Measurements from ENCODE around the gene MYO18B. TPM values are rescaled to one million over a fixed set of nuclear protein-coding genes. Genes with fewer than 3 reads are reported as not detected.

The MYO18B gene
- total and polyA plus RNA-seq, 2 of the 8 experiments (the other 6 are each of a cell fraction or from before 2014, with no cell fraction given), result 0.62 to 0.78 TPM

GRCh38 chr22:25849522-25849921, 107.5 kb downstream of the MYO18B start (continued):
- TF ChIP-seq CHD7 (IDR thresholded peaks at IDR 0.05; ENCODE audit: insufficient replicate concordance, low read length) (no peak), POU5F1 (IDR thresholded peaks at IDR 0.05; ENCODE audit: low read depth, low read length) (no peak), RNF2 (IDR thresholded peaks at IDR 0.05; ENCODE audit: borderline replicate concordance, low read depth, low read length, missing control alignments, poor library complexity, severe bottlenecking) (no peak), SIRT6 (IDR thresholded peaks at IDR 0.05; ENCODE audit: low read length) (no peak), BCL11A (IDR thresholded peaks at IDR 0.05; ENCODE audit: low read depth in 2 of 2, low read length in 2 of 2) (no peak)
